ENCODE results near the gene MDK. TPM values are rescaled to one million over a fixed set of nuclear protein-coding genes. Genes with fewer than 3 reads are reported as not detected.
"Not testable (repeated sequence)": the region's sequence is repeated elsewhere in the genome, so short reads cannot be mapped to it uniquely, and the experiment has no call there.

The MDK gene
- total RNA-seq, 1 experiment from 2014 or later: 286 TPM

GRCh38 chr11:46372086-46372485, 9.4 kb upstream of the MDK start:
- DNase-seq (ENCODE audit: low read depth, low spot score) (no peak), ATAC-seq (no peak)
- ChIA-PET RAD21 (ENCODE audit: low non-redundant PET in 1 of 2, low total read pairs in 2 of 2, uncharacterized antibody in 2 of 2, unreplicated experiment in 2 of 2) (no interaction called here), CTCF (no interaction called here), POLR2A (no interaction called here)
- no peak overlapping the region for H2AFZ ChIP-seq (ENCODE audit: low read depth, low read length, poor library complexity, severe bottlenecking)
- no peak overlapping the region for H3K4me3 ChIP-seq (replicated peaks in 1 of 2; ENCODE audit: low read depth in 1 of 2, low read length in 2 of 2)
- no peak for TF ChIP-seq YY1 (IDR thresholded peaks at IDR 0.05; ENCODE audit: extremely low read depth, insufficient replicate concordance, low read depth, low read length)
- no peak for TF ChIP-seq SP1 (IDR thresholded peaks at IDR 0.05; ENCODE audit: low read depth)
- TF ChIP-seq EZH2phosphoT487 (IDR thresholded peaks at IDR 0.05; ENCODE audit: borderline replicate concordance): no peak
- TF ChIP-seq RAD21 (IDR thresholded peaks at IDR 0.05; ENCODE audit: low read depth): no peak
- no peak for TF ChIP-seq ELF1 (IDR thresholded peaks at IDR 0.05; ENCODE audit: borderline replicate concordance, low read depth)
- TF ChIP-seq ZNF274 (IDR thresholded peaks at IDR 0.05; ENCODE audit: low read depth, low read length): no peak
- TF ChIP-seq CBX3 (IDR thresholded peaks at IDR 0.05; ENCODE audit: low read depth): no peak
- no peak for TF ChIP-seq EZH2 (IDR thresholded peaks at IDR 0.05)
- no peak for TF ChIP-seq SRF (IDR thresholded peaks at IDR 0.05; ENCODE audit: low read depth)
- no peak for TF ChIP-seq FOSL1 (IDR thresholded peaks at IDR 0.05; ENCODE audit: low read depth)
- no peak for TF ChIP-seq EGR1 (IDR thresholded peaks at IDR 0.05; ENCODE audit: low read depth)
- no peak for TF ChIP-seq JUND (IDR thresholded peaks at IDR 0.05)
- TF ChIP-seq ZBTB33 (IDR thresholded peaks at IDR 0.05; ENCODE audit: extremely low read depth, insufficient replicate concordance, low read length): no peak
- TF ChIP-seq ATF3 (IDR thresholded peaks at IDR 0.05): no peak
- no peak for TF ChIP-seq MAX (IDR thresholded peaks at IDR 0.05)
- peaks cover 5 to 12% of the 10 kb centered on the region in 2 experiments; a peak in 3 of 4 replicates for H3K36me3 ChIP-seq (ENCODE audit: control insufficient read depth in 1 of 2, insufficient read depth in 2 of 2, low read length in 2 of 2)
- H3K9me3 ChIP-seq (ENCODE audit: control insufficient read depth in 1 of 2, insufficient read depth in 1 of 2, low read depth in 1 of 2, low read length in 2 of 2): no peaks in the 10 kb centered on the region
- H3K4me1 ChIP-seq (ENCODE audit: control insufficient read depth in 1 of 2, insufficient read depth in 2 of 2, low read length in 2 of 2): peaks cover 0 to 17% of the 10 kb centered on the region in 2 experiments; a peak in 2 of 4 replicates
- H3K4me2 ChIP-seq (ENCODE audit: low read length): no peak overlapping the region
- H3K79me2 ChIP-seq (ENCODE audit: insufficient read depth, low read length): no peaks in the 10 kb centered on the region
- intact Hi-C loops (cut with micrococcal nuclease): no loop called here
- H3K9me2 ChIP-seq (ENCODE audit: insufficient read depth): no peaks in the 10 kb centered on the region
- H3K9ac ChIP-seq (ENCODE audit: low read length): no peak overlapping the region
- no peaks in the 10 kb centered on the region for H3K27me3 ChIP-seq (ENCODE audit: insufficient read depth, low read length)
- no TSS peak for BruUV-seq (replicated peaks)
- no peak overlapping the region for H3K27ac ChIP-seq (ENCODE audit: low read depth, low read length)
- H4K20me1 ChIP-seq (ENCODE audit: insufficient read depth): no peaks in the 10 kb centered on the region

DNA sequence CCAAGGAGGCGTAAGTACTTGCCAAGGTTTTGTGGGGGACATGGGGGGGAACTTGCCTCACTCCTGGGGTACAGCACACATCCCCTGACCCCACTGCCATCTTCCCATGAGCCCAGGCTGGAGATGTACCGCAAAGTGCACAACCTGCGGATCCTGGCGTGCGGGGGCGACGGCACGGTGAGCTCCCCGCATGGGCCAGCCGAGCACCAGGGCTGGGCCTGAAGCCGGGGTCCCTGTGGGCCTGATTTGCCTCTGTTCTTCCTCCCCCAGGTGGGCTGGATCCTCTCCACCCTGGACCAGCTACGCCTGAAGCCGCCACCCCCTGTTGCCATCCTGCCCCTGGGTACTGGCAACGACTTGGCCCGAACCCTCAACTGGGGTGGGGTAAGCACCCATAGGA, 9.0 kb upstream of the MDK start:
- intact Hi-C loops (cut with micrococcal nuclease); H3K9me2 ChIP-seq (ENCODE audit: insufficient read depth); H3K9me3 ChIP-seq (ENCODE audit: control insufficient read depth in 1 of 2, insufficient read depth in 1 of 2, low read depth in 1 of 2, low read length in 2 of 2); ATAC-seq; H3K27me3 ChIP-seq (ENCODE audit: insufficient read depth, low read length); H3K79me2 ChIP-seq (ENCODE audit: insufficient read depth, low read length); H3K4me3 ChIP-seq (replicated peaks in 1 of 2; ENCODE audit: low read depth in 1 of 2, low read length in 2 of 2); RAD21 ChIA-PET (ENCODE audit: low non-redundant PET in 1 of 2, low total read pairs in 2 of 2, uncharacterized antibody in 2 of 2, unreplicated experiment in 2 of 2); BruUV-seq (replicated peaks); CTCF ChIA-PET; DNase-seq (ENCODE audit: low read depth, low spot score); H3K4me2 ChIP-seq (ENCODE audit: low read length); POLR2A ChIA-PET; H2AFZ ChIP-seq (ENCODE audit: low read depth, low read length, poor library complexity, severe bottlenecking); H3K27ac ChIP-seq (ENCODE audit: low read depth, low read length); H3K9ac ChIP-seq (ENCODE audit: low read length); H4K20me1 ChIP-seq (ENCODE audit: insufficient read depth): not testable (repeated sequence)
- Histone ChIP-seq H3K36me3 (ENCODE audit: control insufficient read depth in 1 of 2, insufficient read depth in 2 of 2, low read length in 2 of 2) (peaks cover 5 to 15% of the 10 kb centered on the region in 2 experiments; a peak in 3 of 4 replicates), H3K4me1 (ENCODE audit: control insufficient read depth in 1 of 2, insufficient read depth in 2 of 2, low read length in 2 of 2) (peaks cover 0 to 15% of the 10 kb centered on the region in 2 experiments; a peak in 2 of 4 replicates)
